ENCODE data around the gene MCM10.
"Not testable (repeated sequence)": the region's sequence is repeated elsewhere in the genome, so short reads cannot be mapped to it uniquely, and the experiment has no call there.

DNA sequence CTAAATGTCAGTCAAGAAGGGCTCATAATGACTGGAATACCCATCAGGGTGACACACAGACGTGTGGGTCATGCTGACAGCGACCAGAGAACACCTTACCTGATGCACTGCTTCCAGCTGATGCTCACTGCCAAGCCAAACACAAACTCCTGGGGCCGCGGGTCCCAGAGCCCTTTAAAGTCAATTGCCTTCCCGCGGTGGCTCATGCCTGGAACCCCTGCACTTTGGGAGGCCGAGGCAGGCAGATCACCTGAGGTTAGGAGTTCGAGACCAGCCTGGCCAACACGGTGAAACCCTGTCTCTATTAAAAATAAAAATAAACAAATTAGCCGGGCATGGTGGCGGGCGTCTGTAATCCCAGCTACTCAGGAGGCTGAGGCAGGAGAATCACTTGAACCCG is 73.4 kb downstream of the MCM10 start:
- TF ChIP-seq EZH2 (IDR thresholded peaks at IDR 0.05); YY1 (IDR thresholded peaks at IDR 0.05; ENCODE audit: extremely low read depth, insufficient replicate concordance, low read depth, low read length); SP1 (IDR thresholded peaks at IDR 0.05; ENCODE audit: low read depth); POLR2AphosphoS5 (IDR thresholded peaks at IDR 0.05; ENCODE audit: low read depth, low read length); ELF1 (IDR thresholded peaks at IDR 0.05; ENCODE audit: borderline replicate concordance, low read depth); POLR2A (IDR thresholded peaks at IDR 0.05; ENCODE audit: borderline replicate concordance, extremely low read depth, insufficient read depth, insufficient read length); JUND (IDR thresholded peaks at IDR 0.05): not testable (repeated sequence)
- TF ChIP-seq, protein P1, sequence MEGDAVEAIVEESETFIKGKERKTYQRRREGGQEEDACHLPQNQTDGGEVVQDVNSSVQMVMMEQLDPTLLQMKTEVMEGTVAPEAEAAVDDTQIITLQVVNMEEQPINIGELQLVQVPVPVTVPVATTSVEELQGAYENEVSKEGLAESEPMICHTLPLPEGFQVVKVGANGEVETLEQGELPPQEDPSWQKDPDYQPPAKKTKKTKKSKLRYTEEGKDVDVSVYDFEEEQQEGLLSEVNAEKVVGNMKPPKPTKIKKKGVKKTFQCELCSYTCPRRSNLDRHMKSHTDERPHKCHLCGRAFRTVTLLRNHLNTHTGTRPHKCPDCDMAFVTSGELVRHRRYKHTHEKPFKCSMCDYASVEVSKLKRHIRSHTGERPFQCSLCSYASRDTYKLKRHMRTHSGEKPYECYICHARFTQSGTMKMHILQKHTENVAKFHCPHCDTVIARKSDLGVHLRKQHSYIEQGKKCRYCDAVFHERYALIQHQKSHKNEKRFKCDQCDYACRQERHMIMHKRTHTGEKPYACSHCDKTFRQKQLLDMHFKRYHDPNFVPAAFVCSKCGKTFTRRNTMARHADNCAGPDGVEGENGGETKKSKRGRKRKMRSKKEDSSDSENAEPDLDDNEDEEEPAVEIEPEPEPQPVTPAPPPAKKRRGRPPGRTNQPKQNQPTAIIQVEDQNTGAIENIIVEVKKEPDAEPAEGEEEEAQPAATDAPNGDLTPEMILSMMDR (IDR thresholded peaks at IDR 0.05 in 2 of 3, conservative IDR thresholded peaks at IDR 0.05 in 1 of 3; ENCODE audit: borderline replicate concordance in 1 of 3, insufficient read depth in 1 of 3, low read depth in 2 of 3, low read length in 2 of 3), result not testable (repeated sequence)
- TF ChIP-seq, protein P2, sequence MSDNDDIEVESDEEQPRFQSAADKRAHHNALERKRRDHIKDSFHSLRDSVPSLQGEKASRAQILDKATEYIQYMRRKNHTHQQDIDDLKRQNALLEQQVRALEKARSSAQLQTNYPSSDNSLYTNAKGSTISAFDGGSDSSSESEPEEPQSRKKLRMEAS (IDR thresholded peaks at IDR 0.05), result not testable (repeated sequence)
- TF ChIP-seq, protein P3, sequence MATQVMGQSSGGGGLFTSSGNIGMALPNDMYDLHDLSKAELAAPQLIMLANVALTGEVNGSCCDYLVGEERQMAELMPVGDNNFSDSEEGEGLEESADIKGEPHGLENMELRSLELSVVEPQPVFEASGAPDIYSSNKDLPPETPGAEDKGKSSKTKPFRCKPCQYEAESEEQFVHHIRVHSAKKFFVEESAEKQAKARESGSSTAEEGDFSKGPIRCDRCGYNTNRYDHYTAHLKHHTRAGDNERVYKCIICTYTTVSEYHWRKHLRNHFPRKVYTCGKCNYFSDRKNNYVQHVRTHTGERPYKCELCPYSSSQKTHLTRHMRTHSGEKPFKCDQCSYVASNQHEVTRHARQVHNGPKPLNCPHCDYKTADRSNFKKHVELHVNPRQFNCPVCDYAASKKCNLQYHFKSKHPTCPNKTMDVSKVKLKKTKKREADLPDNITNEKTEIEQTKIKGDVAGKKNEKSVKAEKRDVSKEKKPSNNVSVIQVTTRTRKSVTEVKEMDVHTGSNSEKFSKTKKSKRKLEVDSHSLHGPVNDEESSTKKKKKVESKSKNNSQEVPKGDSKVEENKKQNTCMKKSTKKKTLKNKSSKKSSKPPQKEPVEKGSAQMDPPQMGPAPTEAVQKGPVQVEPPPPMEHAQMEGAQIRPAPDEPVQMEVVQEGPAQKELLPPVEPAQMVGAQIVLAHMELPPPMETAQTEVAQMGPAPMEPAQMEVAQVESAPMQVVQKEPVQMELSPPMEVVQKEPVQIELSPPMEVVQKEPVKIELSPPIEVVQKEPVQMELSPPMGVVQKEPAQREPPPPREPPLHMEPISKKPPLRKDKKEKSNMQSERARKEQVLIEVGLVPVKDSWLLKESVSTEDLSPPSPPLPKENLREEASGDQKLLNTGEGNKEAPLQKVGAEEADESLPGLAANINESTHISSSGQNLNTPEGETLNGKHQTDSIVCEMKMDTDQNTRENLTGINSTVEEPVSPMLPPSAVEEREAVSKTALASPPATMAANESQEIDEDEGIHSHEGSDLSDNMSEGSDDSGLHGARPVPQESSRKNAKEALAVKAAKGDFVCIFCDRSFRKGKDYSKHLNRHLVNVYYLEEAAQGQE (IDR thresholded peaks at IDR 0.05; ENCODE audit: low read depth), result not testable (repeated sequence)

Measured in HCT116 (cell line).